GM12892 (cell line): ENCODE results near the gene NETO1.
A peak's percentile ranks its signal among the peaks of the same experiment; 100 is the strongest.

Experiments used
- DNase-seq: peaks from one replicate; pipeline ENCODE4 v3.0.0; 2011; ENCODE audit not compliant: insufficient read length
- FAIRE-seq: peaks from 2 replicates; lab custom pipeline; 2011; peaks lifted over from hg19 to GRCh38; lab: Jason Lieb, UNC
- POLR2A ChIP-seq: IDR thresholded peaks from 2 replicates; pipeline ENCODE4 v1.6.1; 2011; ENCODE audit warnings: low read depth, low read length, control low read depth
- POLR2AphosphoS5 ChIP-seq: IDR thresholded peaks from 2 replicates; pipeline ENCODE4 v1.6.1; 2011; ENCODE audit warnings: low read depth, low read length, control low read depth
- TAF1 ChIP-seq: IDR thresholded peaks from 2 replicates; pipeline ENCODE4 v1.6.1; 2011; ENCODE audit warnings: low read depth, mild to moderate bottlenecking, control low read depth, low read length, borderline replicate concordance

The NETO1 gene

DNA sequence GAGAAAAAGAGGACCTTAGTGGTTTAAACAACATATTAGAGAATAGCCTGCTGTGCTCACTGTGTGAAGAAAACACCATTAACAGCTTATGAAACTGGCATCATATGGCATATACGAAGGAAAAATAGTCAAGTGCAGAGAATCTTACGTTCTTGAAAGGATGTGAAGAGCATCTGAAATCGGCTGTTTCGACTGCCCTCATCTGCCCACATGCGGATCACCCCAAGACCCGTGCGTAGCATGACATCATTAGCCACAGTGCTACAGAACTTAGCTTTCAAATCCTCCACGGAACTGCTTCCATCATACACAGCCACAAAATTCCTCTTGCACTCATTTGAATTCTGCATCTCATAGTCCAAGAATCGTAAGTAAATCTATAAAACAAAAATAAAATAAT lies 84.3 kb downstream of the NETO1 start:
- DNase-seq = no peak
- TF ChIP-seq POLR2AphosphoS5 (no peak), TAF1 (no peak)
- no peak for FAIRE-seq

DNA sequence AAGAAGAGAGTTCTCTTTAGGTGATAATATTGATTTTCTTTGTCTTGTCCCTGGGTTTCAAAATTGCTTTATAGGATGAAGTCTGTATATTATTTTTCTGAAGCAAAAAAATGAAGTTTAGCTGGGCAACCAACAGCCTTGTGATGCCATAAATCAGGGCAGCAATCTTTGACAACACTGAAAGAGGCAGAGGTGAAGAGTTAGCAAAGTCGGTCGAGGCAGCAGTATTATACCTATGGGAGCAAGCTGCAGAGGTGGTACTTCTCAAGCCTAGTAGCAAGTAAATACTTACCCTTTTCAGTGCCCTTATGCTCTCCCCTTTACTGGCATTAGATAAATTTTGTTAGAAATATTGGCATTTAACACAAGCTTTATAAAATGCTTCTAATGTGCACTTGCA lies 92.9 kb downstream of the NETO1 start:
- DNase-seq (no peak), FAIRE-seq (no peak)
- no peak for TF ChIP-seq POLR2AphosphoS5
- no peak for TF ChIP-seq TAF1
- TF ChIP-seq POLR2A = no peak

DNA sequence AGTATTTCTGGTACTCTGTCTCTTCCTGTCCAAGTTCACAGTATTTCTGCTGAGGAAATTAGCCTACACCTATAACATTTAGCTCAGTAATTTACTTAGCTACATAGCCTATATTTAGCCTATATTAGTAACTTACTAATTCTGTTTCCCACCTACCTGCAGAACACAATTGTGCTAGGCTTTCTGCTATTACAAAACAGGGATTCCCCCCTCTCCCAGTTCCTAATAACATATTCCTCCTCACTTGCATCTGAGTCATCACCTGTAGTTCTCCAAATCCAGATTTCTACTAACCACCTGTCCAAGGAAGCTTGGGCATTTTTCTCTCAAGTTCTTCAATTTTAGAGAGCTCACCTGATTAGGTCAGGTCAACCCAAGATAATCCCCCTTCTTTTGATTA lies 94.9 kb downstream of the NETO1 start:
- TF ChIP-seq POLR2AphosphoS5 (no peak), POLR2A (no peak), TAF1 (no peak)
- no peak for DNase-seq
- no peak for FAIRE-seq

DNA sequence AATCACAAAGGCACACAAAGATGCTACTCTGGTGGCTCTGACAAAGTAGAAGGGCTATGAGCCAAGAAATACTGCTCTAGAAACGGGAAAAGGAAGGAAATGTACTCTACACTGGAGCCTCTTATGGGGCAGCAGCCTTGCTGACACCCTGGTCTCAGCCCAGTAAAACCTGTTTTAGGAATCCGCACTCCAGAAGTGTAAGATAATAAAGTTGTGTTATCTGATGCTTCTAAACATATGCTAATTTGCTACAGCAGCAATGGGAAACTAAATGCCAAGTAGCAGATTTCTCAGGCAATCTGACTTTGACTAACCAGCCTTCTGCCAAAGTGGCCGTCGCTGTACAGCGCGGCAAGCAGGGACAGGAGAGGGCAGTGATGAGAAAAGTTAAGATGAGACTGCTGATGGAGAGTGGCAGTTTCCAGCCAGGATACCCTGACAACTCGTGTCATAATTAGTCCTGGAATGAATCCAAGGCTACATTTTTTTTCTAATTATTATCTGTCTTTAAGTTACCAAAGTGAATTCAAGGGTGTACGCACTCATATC lies 99.0 kb downstream of the NETO1 start:
- DNase-seq (no peak), FAIRE-seq (no peak)
- TF ChIP-seq TAF1 (no peak), POLR2A (no peak), POLR2AphosphoS5 (no peak)

DNA sequence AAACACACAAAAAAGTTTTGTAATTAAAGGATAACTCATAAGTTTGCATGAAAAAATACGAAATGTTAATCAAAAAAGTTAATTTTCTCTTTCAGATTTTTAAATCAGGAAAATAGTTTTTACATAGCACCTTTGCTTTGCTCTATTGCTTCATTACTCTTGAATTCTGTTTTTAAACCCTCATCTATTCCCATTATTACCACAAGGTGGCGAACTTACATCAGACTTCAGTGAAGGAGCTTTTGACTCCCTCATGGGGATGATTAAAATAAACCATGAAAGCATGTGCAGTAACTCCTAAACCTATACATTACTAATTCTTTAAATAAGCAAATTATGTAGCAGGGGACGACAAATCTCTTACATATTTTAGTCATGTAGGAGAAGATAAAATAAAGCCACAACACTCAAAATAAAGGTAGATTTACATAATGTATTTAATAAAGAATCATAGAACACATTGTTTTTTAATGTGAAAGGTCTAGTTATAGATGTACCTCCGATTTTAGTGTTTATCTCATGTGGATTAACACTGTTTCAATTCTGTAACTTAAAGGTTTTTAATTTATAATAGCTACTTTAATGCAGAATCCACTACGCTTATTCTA lies 105.2 kb downstream of the NETO1 start:
- peak; percentile 79 for FAIRE-seq

DNA sequence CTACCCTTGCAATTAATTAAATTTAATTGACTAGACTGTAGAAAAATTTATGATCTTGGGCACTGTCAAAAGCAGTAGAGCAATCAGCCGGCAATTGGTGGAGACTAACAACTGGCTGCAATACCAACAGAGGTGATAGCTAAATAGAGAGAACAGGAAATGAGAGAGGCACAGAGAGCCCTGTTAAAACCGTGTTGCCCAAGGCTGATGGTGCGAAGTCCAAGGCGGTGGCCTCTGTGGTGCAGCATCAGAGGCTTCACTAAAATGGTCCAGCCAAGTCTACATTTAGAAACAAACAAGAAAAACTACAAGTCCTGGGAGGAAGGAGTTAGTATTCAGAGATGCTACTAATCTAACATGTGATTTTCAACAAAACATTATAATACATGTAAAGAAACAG lies 115.6 kb downstream of the NETO1 start:
- TF ChIP-seq TAF1 (no peak), POLR2AphosphoS5 (no peak)
- DNase-seq = no peak
- no peak for FAIRE-seq

More for the DNA sequence above, 105.2 kb downstream of the NETO1 start:
- no peak for DNase-seq
- no peak for TF ChIP-seq POLR2A
- no peak for TF ChIP-seq TAF1
- TF ChIP-seq POLR2AphosphoS5 = no peak

DNA sequence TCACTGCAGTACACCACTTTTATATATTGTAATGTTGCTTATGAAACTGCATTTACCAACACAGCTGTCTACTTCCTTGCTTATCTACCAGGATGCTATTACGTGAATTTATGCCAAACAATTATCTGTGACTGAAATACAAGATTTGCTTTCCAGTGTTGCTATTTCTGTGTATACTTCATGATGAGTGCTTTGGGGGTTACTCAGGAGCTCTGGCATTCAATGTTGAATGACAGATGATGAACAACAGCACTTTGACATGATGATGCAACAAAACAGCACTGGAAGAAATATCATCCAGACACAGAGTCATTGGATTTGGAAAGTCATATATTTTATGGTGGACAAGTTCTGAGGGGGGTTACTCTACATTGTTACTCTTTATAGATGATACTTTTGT lies 125.8 kb downstream of the NETO1 start:
- DNase-seq (no peak), FAIRE-seq (no peak)
- TF ChIP-seq POLR2AphosphoS5 = no peak
- TF ChIP-seq POLR2A = no peak
- TF ChIP-seq TAF1 = no peak

DNA sequence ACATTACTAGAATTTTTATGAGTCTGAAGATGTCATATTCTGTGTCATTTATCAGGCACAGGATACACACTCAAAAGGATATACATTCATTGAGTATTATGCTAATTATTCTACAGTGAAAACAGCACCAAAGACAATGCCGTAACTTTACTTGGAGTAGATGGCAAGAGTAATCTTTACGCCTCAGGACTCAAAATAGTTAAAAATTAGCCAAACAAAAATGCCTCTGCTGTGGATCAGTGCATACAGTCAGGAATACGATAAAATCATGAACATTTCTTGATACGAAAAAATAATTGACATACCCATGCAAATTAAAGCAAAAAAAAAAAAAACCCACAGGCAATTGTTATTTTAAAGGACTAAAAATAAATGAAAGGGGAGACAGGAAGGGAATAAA lies 129.7 kb downstream of the NETO1 start:
- DNase-seq (no peak), FAIRE-seq (no peak)
- TF ChIP-seq TAF1 = no peak
- no peak for TF ChIP-seq POLR2AphosphoS5

DNA sequence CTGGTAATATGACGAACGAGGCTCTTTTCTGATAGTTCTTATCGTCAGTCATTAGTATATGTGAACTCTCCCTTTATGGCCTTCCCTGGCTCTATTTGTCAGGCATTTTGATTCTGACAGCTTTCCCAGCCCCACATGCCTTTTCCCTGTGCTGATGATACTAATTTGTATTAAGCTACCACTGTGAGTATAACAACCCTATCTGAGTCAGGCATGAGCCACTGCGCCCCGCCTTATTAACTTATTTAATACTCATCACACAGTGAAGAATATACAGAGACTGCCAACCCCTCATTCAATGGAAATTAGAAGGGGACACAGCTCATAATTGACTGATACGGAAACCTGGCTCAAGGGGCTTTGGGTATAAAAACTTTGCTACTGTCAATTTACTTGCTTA lies 140.0 kb downstream of the NETO1 start:
- FAIRE-seq = no peak
- no peak for TF ChIP-seq POLR2A
- TF ChIP-seq TAF1 = no peak
- no peak for TF ChIP-seq POLR2AphosphoS5

DNA sequence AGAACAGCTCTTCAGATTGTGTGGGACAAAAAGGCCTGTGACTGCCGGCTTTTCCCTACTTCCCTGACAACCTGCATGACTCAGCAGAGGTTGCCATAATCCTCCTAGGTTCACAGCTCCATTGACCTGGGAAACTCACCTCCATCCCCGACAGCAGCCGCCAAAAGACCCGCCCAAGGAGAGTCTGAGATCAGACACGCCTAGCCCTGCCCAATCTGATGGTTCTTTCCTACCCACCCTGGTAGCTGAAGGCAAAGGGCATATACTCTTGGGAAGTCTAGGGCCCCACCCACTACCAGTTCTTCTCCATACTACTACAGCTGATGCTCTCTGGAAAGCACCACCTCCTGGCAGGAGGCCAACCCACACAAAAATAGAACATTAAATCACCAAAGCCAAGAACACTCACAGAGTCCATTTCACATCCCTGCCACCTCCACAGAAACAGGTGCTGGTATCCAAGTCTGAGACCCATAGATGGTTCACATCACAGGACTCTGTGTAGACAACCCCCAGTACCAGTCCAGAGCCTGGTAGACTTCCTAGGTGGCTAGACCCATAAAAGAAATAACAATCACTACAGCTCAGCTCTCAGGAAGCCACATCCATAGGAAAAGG lies 140.6 kb downstream of the NETO1 start:
- FAIRE-seq = no peak
- TF ChIP-seq POLR2AphosphoS5 (no peak), TAF1 (no peak), POLR2A (no peak)
- DNase-seq = no peak

More for the DNA sequence above, 140.0 kb downstream of the NETO1 start:
- no peak for DNase-seq

DNA sequence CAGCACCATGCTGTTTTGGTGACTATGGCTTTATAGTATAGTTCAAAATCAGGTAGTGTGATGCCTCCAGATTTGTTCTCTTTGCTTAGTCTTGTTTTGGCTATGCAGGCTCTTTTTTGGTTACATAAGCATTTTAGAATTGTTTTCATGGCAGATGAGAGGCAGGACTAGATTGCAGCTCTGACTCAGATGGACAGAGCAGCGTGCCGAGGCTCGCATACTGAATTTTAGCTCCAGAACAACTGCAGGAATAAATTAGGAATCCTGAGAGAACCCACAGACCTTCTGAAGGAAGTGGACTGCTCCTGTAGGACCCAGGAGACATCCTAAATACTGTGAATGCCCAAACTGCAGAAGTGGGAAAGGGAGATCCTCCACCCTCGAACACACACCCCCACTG lies 141.6 kb downstream of the NETO1 start:
- TF ChIP-seq TAF1 = no peak
- no peak for TF ChIP-seq POLR2A
- no peak for TF ChIP-seq POLR2AphosphoS5
- no peak for FAIRE-seq
- DNase-seq = no peak

DNA sequence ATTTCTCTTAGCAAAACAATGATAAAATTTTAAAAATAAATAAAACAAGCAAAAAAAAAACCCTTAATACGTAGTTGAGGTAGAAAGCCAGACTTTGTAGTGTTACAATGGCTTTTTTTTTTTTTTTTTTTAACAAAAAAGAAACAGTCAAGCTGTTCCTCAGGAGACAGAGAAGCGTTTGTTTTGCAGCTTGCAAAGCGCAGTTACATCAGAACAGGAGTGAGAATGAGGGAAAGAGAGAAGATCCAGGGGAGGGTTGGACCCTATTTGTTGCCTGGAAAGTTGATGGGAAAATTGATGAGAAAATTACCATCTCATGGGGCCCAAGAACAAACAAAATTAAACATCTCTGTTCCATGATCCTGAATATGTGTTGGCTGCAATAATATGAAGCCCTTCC lies 146.5 kb downstream of the NETO1 start:
- TF ChIP-seq POLR2A (no peak), POLR2AphosphoS5 (no peak), TAF1 (no peak)
- FAIRE-seq (no peak), DNase-seq (no peak)

DNA sequence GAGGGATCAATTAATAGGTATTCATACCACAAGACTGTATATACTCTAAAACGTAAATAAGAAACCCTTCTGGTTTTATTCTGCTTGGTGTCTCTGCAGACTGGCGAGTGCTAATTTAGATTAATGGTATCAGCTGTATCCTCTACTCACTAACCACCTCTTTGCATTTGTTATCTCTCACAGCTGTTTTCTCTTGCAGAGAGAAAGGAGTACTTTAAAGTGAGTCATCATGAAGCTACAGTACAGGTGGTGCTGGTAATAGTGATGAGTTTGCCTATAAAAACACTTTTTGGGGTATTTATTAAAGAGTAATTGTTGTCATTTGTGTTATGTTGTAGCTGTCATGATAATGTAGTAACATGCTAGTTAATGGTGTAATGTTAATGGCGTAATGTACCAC lies 147.7 kb downstream of the NETO1 start:
- DNase-seq (no peak), FAIRE-seq (no peak)

More for the DNA sequence above, 147.7 kb downstream of the NETO1 start:
- TF ChIP-seq POLR2A = no peak
- TF ChIP-seq TAF1 = no peak
- no peak for TF ChIP-seq POLR2AphosphoS5
